CD1c-positive myeloid dendritic cell (primary cell): Measurements from ENCODE around the gene CDS1.
"Not testable (repeated sequence)": the region's sequence is repeated elsewhere in the genome, so short reads cannot be mapped to it uniquely, and the experiment has no call there.

Experiments
- DNase-seq: peaks from one replicate; pipeline ENCODE4 v3.0.0-alpha.2; 2016; ENCODE audit errors: extremely low spot score

CDS1 gene

GRCh38 chr4:84611531-84611930 lies 28.6 kb downstream of the CDS1 start:
- peak; percentile 38 for DNase-seq

- no peak for DNase-seq
Measured at GRCh38 chr4:84614891-84615290, 32.0 kb downstream of the CDS1 start.

DNA sequence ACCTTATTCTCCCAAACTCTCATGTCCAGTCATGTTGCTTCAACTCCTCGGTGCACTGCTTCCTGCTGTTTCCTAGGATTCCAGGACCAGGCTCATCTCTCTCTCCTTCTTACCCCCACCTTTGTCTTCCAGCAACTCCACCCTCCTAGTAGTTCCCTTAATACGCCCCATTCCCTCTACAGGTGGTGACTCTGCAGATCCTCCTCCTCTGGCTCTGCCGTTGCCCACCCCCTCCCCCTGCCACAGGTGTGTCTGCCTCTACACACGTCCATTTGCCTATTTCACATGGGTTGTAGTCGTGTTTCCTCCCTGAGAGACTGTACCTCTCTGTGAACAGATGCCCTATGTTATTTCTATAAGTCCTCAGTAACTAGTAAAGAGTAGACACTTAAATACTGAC lies 32.4 kb downstream of the CDS1 start:
- no peak for DNase-seq

- no peak for DNase-seq
Measured at GRCh38 chr4:84622959-84623358, 40.0 kb downstream of the CDS1 start.

- no peak for DNase-seq
Measured at GRCh38 chr4:84623661-84624060, 40.7 kb downstream of the CDS1 start.

DNA sequence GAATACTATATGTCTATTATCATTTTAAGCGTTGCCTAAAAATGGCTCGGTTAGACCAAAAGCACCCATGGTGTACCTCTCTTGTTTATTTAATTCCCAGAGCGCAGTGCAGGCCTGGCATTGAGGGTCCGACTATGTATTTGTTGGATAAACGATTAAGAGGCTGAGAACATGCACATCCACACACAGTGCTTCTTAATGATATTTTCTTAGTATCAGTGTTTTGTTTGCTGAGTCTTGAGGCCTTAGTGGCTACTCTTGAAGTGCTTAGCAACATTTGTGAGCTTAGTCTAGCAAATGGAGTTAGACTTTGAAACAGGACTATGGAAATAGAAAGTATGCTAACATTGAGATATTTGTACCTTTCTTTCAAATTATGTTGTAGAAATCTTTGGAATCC lies 43.7 kb downstream of the CDS1 start:
- DNase-seq: no peak

DNA sequence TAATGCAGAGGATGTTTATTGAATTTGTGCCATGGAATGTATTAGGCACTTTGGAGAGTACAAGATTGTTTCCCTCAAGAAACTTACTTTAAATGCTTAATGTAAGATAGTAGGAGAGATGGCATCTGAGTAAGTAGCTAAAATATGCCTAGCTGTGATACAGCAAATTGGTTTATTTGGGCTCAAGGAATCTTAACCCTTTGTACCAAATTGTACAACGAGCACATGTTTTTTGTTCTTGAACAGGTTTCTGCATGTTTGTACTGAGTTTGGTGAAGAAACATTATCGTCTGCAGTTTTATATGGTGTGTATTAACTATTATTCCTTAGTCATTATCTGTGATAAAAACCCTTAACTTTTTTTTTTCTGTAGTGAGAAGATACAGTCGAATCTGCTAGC lies 48.6 kb downstream of the CDS1 start:
- no peak for DNase-seq

DNA sequence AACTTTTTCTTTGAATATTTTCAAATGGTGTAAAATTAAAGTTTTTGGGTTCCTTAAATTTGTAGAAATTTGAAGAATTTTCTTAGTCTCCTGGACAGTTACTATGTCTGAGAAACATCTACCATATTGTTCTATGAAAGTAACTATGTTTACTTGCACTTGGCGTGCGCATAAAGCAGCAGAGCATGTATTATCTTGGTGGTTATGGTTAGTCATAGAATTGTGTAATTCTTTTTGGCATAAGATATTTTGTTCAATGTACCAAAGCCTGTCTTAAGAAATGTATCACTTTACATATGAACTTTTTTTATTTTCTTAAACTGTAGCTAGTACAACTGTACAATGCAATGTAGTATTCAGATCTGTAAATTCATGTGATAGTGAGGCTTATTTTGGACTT lies 49.2 kb downstream of the CDS1 start:
- DNase-seq: no peak

GRCh38 chr4:84634961-84635360 lies 52.0 kb downstream of the CDS1 start:
- no peak for DNase-seq

- DNase-seq: no peak
Measured at GRCh38 chr4:84638092-84638491, 55.2 kb downstream of the CDS1 start.

GRCh38 chr4:84639145-84639544 lies 56.2 kb downstream of the CDS1 start:
- no peak for DNase-seq

DNA sequence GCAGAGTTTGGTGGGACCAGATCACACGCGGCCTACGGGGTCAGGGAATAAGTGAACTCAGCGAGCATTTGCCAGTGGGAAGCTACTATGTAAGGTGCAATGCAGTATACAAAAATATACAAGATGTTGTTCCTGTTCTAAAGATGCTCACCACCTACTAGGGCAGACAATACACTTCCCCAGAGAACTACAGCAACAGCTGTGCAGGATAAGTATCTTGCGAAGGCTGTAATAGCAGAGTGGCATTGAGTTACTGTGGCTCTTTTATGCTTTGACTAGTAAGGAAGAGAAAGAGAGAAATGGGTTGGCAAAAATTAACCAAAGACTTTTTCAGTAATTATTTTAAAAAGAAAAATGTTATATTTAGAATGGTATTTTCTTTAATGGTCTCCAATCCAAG lies 61.2 kb downstream of the CDS1 start:
- DNase-seq: no peak

- no peak for DNase-seq
Measured at GRCh38 chr4:84647312-84647884, 64.5 kb downstream of the CDS1 start.

DNA sequence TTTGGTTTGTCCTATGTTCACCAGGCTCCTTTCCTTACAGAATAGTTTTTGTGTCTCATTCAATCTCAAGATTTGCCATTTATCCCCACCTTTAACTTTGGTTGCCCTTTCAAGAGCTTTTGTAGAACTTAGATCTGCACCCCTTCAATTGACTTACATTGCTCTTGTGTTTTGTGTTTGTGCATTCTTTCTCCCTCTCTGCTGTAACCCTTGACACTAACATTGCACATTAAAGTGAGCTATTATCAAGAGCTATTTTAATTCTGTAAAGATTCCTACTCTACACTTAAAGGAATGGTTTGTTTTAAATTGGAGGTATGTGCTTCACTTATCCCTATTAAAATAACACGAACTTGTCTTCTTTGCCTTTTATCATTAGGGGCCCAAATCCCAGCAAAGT lies 65.3 kb downstream of the CDS1 start:
- DNase-seq: no peak

DNA sequence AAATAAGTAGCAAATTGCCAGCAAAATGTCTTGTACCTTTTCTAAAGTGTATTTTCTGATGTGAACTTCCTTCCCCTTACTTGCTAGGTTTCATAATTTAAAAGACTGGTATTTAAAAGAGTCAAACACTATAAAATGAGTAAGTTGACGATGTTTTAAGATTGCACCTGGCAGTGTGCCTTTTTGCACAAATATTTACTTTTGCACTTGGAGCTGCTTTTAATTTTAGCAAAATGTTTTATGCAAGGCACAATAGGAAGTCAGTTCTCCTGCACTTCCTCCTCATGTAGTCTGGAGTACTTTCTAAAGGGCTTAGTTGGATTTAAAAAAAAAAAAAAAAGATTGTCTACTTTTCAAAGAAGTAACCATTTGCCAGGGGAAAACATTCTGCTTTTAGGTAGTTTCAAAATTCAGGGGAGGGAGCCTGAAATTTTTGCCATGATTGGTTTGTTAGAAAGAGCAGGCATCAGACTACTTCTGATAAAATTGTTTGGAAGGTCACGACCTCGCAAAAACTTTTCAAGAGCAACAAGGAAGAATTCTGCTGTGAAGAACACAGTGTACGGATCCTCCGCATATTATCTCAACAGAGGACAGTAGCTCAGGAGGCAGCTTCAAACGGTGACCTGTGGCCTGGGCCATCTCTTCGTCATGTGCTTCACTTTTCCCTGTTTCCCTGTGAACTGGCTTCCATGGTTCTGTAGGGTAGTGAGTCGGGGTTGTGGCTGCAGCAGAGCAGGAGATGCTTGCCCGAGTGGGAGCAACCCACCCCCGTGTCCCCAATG lies 66.1 kb downstream of the CDS1 start:
- no peak for DNase-seq

GRCh38 chr4:84651499-84651898 lies 68.6 kb downstream of the CDS1 start:
- no peak for DNase-seq

GRCh38 chr4:84652478-84652877 lies 69.6 kb downstream of the CDS1 start:
- no peak for DNase-seq

GRCh38 chr4:84660606-84661005 lies 77.7 kb downstream of the CDS1 start:
- DNase-seq: no peak

DNA sequence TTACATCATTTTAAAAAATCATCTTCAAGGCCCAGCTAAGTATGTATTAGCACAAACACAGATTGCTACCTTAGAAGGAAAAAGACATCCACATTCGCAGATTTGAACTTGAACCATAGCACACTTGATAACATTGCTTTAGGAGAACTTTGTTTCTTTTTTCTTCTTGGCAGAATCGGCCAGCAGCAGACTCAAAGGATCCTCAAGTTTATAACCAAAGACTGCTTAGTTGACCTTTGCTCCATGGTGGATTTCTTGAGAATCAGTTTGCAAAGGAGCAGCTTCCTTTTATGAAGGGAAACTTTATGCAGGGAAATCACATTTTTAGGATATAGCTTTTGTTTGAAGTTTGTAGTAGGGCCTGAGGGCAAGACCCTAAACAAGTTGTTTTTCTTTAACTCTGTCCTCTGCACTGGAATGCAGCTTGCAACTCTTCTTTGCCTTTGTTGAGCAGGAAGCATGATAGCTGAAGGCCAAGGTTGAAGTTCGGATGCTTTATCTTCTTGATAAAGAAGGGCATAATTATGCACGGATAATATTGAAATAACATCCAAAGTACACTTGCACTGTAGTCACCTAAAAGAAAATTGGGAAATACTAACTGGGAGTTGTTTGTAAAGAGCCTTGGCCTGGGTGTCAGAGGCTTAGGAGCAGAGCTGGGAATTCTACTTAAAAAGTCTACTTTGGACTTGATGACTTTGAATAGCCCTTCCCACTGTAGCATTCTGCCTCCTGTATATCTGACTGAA lies 78.4 kb downstream of the CDS1 start:
- DNase-seq: no peak

GRCh38 chr4:84664767-84665166 lies 81.8 kb downstream of the CDS1 start:
- DNase-seq: not testable (repeated sequence)

DNA sequence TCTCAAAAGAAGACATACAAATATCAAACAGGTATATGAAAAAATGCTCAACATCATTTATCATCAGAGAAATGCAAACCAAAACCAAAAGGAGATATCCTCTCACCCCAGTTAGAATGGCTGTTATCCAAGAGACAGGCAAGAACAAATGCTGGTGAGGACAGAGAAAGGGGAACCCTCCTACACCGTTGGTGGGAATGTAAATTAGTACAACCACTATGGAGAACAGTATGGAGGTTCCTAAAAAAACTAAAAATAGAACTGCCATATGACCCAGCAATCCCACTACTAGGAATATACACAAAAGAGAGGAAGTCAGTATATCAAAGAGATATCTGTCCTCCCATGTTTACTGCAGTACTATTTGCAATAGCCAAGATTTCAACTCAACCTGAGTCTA lies 83.5 kb downstream of the CDS1 start:
- DNase-seq: peak; percentile 53

DNA sequence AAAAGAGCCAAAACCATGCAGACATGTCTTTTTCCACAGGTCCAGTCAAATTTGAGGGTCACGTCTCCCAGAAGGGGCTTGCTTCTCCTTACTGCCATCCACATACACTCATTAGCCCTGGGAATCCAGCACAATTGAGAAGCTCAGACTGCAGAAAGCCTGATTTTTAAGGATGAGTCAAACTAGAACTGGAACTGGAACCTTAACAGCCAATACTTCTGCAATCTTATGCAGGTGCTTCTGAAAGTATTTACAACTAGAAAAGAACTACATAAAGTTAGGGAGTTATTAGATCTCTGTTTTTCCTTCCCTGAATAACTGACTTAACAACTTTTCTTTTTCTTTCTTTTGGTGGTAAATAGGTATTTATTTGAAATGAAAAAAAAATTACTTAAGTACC lies 86.3 kb downstream of the CDS1 start:
- peak; percentile 39 for DNase-seq

- no peak for DNase-seq
Measured at GRCh38 chr4:84672177-84672576, 89.2 kb downstream of the CDS1 start.
